H1 (cell line): ENCODE results near the gene PEX5L. TPM values are rescaled to one million over a fixed set of nuclear protein-coding genes. Genes with fewer than 3 reads are reported as not detected.

Experiments
- CTCF ChIA-PET: fragments of 300-600 bp; sonication (Branson Sonifier 250); formaldehyde crosslinking; loops from one replicate; lab custom pipeline; 2021; ENCODE audit not compliant: partially characterized antibody; lab: Charles Lee
- POLR2A ChIA-PET: fragments of 300-600 bp; sonication (Branson Sonifier 250); formaldehyde crosslinking; loops from one replicate; lab custom pipeline; 2021; ENCODE audit warnings: inconsistent platforms; ENCODE audit not compliant: partially characterized antibody; lab: Charles Lee
- DNase-seq, 2 experiments: peaks; one replicate each; pipeline versions ENCODE4 v3.0.0 to v3.0.0-alpha.2; 2010 to 2022; ENCODE audit warnings: low spot score in 2 of 2, low read depth in 1 of 2, mixed read lengths in 1 of 2
- FAIRE-seq: peaks from 2 replicates; lab custom pipeline; 2011; peaks lifted over from hg19 to GRCh38; lab: Jason Lieb, UNC
- H2AFZ ChIP-seq: 2 replicates; pipeline ENCODE4 v1.8.1; 2012; ENCODE audit warnings: low read length, inconsistent platforms
- H2AK5ac ChIP-seq: 2 replicates; pipeline ENCODE4 v1.6.1; 2013; ENCODE audit warnings: low read depth, low read length
- H2BK120ac ChIP-seq: replicated peaks from 2 replicates; pipeline ENCODE3; 2013; ENCODE audit warnings: low read depth, low read length, inconsistent platforms
- H2BK12ac ChIP-seq: 2 replicates; pipeline ENCODE4 v1.6.1; 2013; ENCODE audit warnings: low read depth, low read length
- H2BK15ac ChIP-seq: 2 replicates; pipeline ENCODE4 v1.6.1; 2013; ENCODE audit warnings: low read length
- H2BK20ac ChIP-seq: 2 replicates; pipeline ENCODE4 v1.6.1; 2013; ENCODE audit warnings: low read length
- H2BK5ac ChIP-seq: 2 replicates; pipeline ENCODE4 v1.6.1; 2013; ENCODE audit warnings: low read depth, low read length
- H3K14ac ChIP-seq: 2 replicates; pipeline ENCODE4 v1.6.1; 2013; ENCODE audit warnings: inconsistent platforms; ENCODE audit not compliant: insufficient read length
- H3K18ac ChIP-seq: 2 replicates; pipeline ENCODE4 v1.6.1; 2013; ENCODE audit warnings: low read length; ENCODE audit errors: extremely low read depth
- H3K23ac ChIP-seq: 2 replicates; pipeline ENCODE4 v1.6.1; 2013; ENCODE audit warnings: inconsistent platforms; ENCODE audit not compliant: insufficient read length
- H3K23me2 ChIP-seq: 2 replicates; pipeline ENCODE4 v1.6.1; 2013; ENCODE audit warnings: low read depth, low read length
- H3K27ac ChIP-seq: 2 replicates; pipeline ENCODE4 v1.6.1; 2011; ENCODE audit warnings: low read depth, low read length, inconsistent platforms
- H3K27me3 ChIP-seq, 4 experiments: replicated peaks in 1 of 4; 1 replicate in 1 of 4; 2 replicates in 3 of 4; pipeline versions ENCODE4 v1.6.1 to v1.8.1; 2011 to 2013; ENCODE audit warnings: low read length in 3 of 4, mild to moderate bottlenecking in 3 of 4, inconsistent platforms in 2 of 4, mixed read lengths in 2 of 4, moderate library complexity in 1 of 4; ENCODE audit not compliant: control insufficient read depth in 3 of 4, insufficient read depth in 3 of 4; ENCODE audit errors: extremely low read depth in 1 of 4
- H3K36me3 ChIP-seq, 4 experiments: 2 replicates each; pipeline versions ENCODE4 v1.6.1 to v1.8.1; 2011 to 2013; ENCODE audit warnings: mild to moderate bottlenecking in 4 of 4, low read length in 3 of 4, moderate library complexity in 2 of 4, control low read depth in 1 of 4, inconsistent platforms in 1 of 4; ENCODE audit not compliant: insufficient read depth in 4 of 4, control insufficient read depth in 2 of 4
- H3K4ac ChIP-seq: replicated peaks from 2 replicates; pipeline ENCODE3; 2013; ENCODE audit warnings: low read length, low read depth, mixed read lengths, inconsistent platforms; ENCODE audit not compliant: insufficient read length
- H3K4me1 ChIP-seq, 4 experiments: replicated peaks in 1 of 4; 1 replicate in 1 of 4; 2 replicates in 3 of 4; pipeline versions ENCODE4 v1.6.1 to v1.8.1; 2011 to 2013; ENCODE audit warnings: low read length in 3 of 4, inconsistent platforms in 2 of 4, mixed read lengths in 1 of 4; ENCODE audit not compliant: insufficient read depth in 4 of 4, control insufficient read depth in 3 of 4
- H3K4me2 ChIP-seq, 2 experiments: 2 replicates each; pipeline versions ENCODE4 v1.6.1 to v1.8.1; 2011 to 2013; ENCODE audit warnings: low read depth in 2 of 2, low read length in 2 of 2, control low read depth in 1 of 2, inconsistent platforms in 1 of 2, mild to moderate bottlenecking in 1 of 2; ENCODE audit not compliant: insufficient read depth in 1 of 2
- H3K4me3 ChIP-seq, 4 experiments: fragments of 200-600, 300-600 bp in 1 of 4; sonication (generic), shearing (Covaris generic), sonication (Bioruptor Twin) in 1 of 4; 2 replicates each; pipeline versions ENCODE4 v1.5.1 to v1.8.1; 2011 to 2016; ENCODE audit warnings: low read length in 4 of 4, low read depth in 3 of 4, control low read depth in 2 of 4, inconsistent platforms in 2 of 4, mild to moderate bottlenecking in 2 of 4, mixed read lengths in 1 of 4, moderate library complexity in 1 of 4; ENCODE audit not compliant: insufficient read depth in 2 of 4; ENCODE audit errors: extremely low read depth in 1 of 4
- H3K56ac ChIP-seq: replicated peaks from 2 replicates; pipeline ENCODE3; 2013; ENCODE audit warnings: low read depth, mild to moderate bottlenecking, mixed read lengths, low read length, inconsistent platforms; ENCODE audit not compliant: insufficient read length
- H3K79me1 ChIP-seq: 2 replicates; pipeline ENCODE4 v1.6.1; 2013; ENCODE audit warnings: low read depth, low read length, control low read depth
- H3K79me2 ChIP-seq, 2 experiments: 2 replicates each; pipeline versions ENCODE4 v1.6.1 to v1.8.1; 2012 to 2013; ENCODE audit warnings: low read length in 2 of 2, mild to moderate bottlenecking in 2 of 2, inconsistent platforms in 1 of 2; ENCODE audit not compliant: insufficient read depth in 2 of 2, control insufficient read depth in 1 of 2
- H3K9ac ChIP-seq, 4 experiments: replicated peaks in 1 of 4; 1 replicate in 1 of 4; 2 replicates in 3 of 4; pipeline versions ENCODE4 v1.6.1 to v1.8.1; 2011 to 2013; ENCODE audit warnings: low read depth in 3 of 4, low read length in 3 of 4, control low read depth in 2 of 4, mild to moderate bottlenecking in 2 of 4, moderate library complexity in 2 of 4, inconsistent platforms in 1 of 4; ENCODE audit errors: extremely low read depth in 1 of 4
- H3K9me3 ChIP-seq, 2 experiments: 2 replicates each; pipeline versions ENCODE4 v1.6.1 to v1.8.1; 2012 to 2013; ENCODE audit warnings: mild to moderate bottlenecking in 2 of 2, moderate library complexity in 2 of 2, control low read depth in 1 of 2, inconsistent platforms in 1 of 2, low read depth in 1 of 2, low read length in 1 of 2, mixed read lengths in 1 of 2; ENCODE audit not compliant: insufficient read depth in 2 of 2
- H4K20me1 ChIP-seq, 2 experiments: replicated peaks in 1 of 2; 2 replicates each; pipeline versions ENCODE3 to v1.8.1; 2011 to 2013; ENCODE audit warnings: inconsistent platforms in 2 of 2, low read length in 2 of 2, mild to moderate bottlenecking in 1 of 2; ENCODE audit not compliant: insufficient read depth in 2 of 2, control insufficient read depth in 1 of 2
- H4K5ac ChIP-seq: 2 replicates; pipeline ENCODE4 v1.6.1; 2013; ENCODE audit warnings: low read length, low read depth, mixed read lengths, inconsistent platforms; ENCODE audit not compliant: insufficient read length
- H4K8ac ChIP-seq: 2 replicates; pipeline ENCODE4 v1.8.0; 2013; ENCODE audit warnings: mild to moderate bottlenecking, moderate library complexity, low read length, inconsistent platforms; ENCODE audit not compliant: insufficient read depth; ENCODE audit errors: extremely low read depth
- H4K91ac ChIP-seq: replicated peaks from 2 replicates; pipeline ENCODE3; 2013; ENCODE audit warnings: low read length, mixed read lengths, inconsistent platforms; ENCODE audit not compliant: insufficient read length
- CBX8 ChIP-seq: fragments of 300-800, 300-1000 bp; sonication (generic); IDR thresholded peaks from 2 replicates; pipeline ENCODE4 v1.7.1; 2016; ENCODE audit warnings: low read depth, low read length, borderline replicate concordance
- JUND ChIP-seq: IDR thresholded peaks from 2 replicates; pipeline ENCODE4 v1.6.1; 2011; ENCODE audit warnings: mild to moderate bottlenecking, improper control_type of control experiment, low read length
- KDM5A ChIP-seq: fragments of 200-600 bp; IDR thresholded peaks from 2 replicates; pipeline ENCODE4 v1.7.1; 2012; ENCODE audit warnings: mild to moderate bottlenecking, low read length, inconsistent platforms, mixed read lengths
- POLR2A ChIP-seq, 2 experiments: IDR thresholded peaks; 1 replicate in 1 of 2; 2 replicates in 1 of 2; pipeline ENCODE4 v1.6.1; 2011; ENCODE audit warnings: low read depth in 2 of 2, low read length in 2 of 2, mild to moderate bottlenecking in 2 of 2; ENCODE audit errors: control extremely low read depth in 1 of 2
- TBP ChIP-seq: IDR thresholded peaks from 2 replicates; pipeline ENCODE4 v1.6.1; 2011; ENCODE audit warnings: low read depth, low read length, improper control_type of control experiment
- WGBS, 2 experiments: shearing (Covaris generic) in 1 of 2; methylation state at CpG; one replicate each; pipeline versions ENCODE4 v1.1.6 to v1.1.7; 2013 to 2015; ENCODE audit warnings: low lambda C conversion rate in 2 of 2, mixed read lengths in 2 of 2, inconsistent platforms in 1 of 2, low coverage in 1 of 2, missing lambda C conversion rate in 1 of 2; ENCODE audit not compliant: insufficient replicate concordance in 2 of 2, insufficient coverage in 1 of 2, insufficient read length in 1 of 2; ENCODE audit errors: extremely low coverage in 1 of 2, missing lambda C conversion rate in 1 of 2; 5-methylcytosine and 5-hydroxymethylcytosine counted together
- polyA plus RNA-seq, 7 experiments: library from polyadenylated mRNA; depleted of rRNA in 3 of 7; stranded (reverse) in 5 of 7; unstranded in 2 of 7; fragments of >200 nt in 5 of 7; fragments of 200-250 nt in 2 of 7; gene quantifications; 1 replicate in 5 of 7; 2 replicates in 1 of 7; 4 replicates in 1 of 7; pipeline versions ENCODE4 v1.2.1 to v1.2.3, GENCODE V29; 2011 to 2013; ENCODE audit warnings: missing spikeins in 2 of 7, mixed read lengths in 2 of 7
- total RNA-seq: library from RNA; stranded (reverse); fragmentation: NEBNext Ultra II Directional; extraction: Animal tissue kit (Norgen Biotek cat#: 25700); gene quantifications from 2 replicates; pipeline ENCODE4 v1.2.1, GENCODE V29; 2021
- TF ChIP-seq, protein P1 (sequence below): IDR thresholded peaks from 2 replicates; pipeline ENCODE4 v1.6.1; 2012; ENCODE audit warnings: inconsistent platforms

Gene PEX5L
- total and polyA plus RNA-seq, 2 of the 8 experiments (the other 6 are each of a cell fraction or from before 2014, with no cell fraction given), result 0.80 to 4.2 TPM

GRCh38 chr3:179897231-179897630 lies 139.5 kb downstream of the PEX5L start:
- FAIRE-seq, result no peak

More at GRCh38 chr3:179897231-179897630, 139.5 kb downstream of the PEX5L start:
- POLR2A ChIA-PET, result interaction anchor here (1.1 kb wide), 1 partner anchor 10 kb away, joined by 3 read pairs; no protein-coding TSS in a partner anchor
- Histone ChIP-seq H4K5ac (no peak overlapping the region), H3K23me2 (no peaks in the 10 kb centered on the region), H2BK12ac (no peak overlapping the region), H2BK15ac (no peak overlapping the region), H3K9ac (no peak overlapping the region), H2BK20ac (no peak overlapping the region), H3K79me1 (no peaks in the 10 kb centered on the region), H4K91ac (no peak overlapping the region), H3K18ac (no peak overlapping the region), H3K4me2 (no peak overlapping the region), H3K27me3 (no peaks in the 10 kb centered on the region), H3K56ac (no peak overlapping the region), H2AK5ac (no peak overlapping the region), H3K79me2 (no peaks in the 10 kb centered on the region)
- CTCF ChIA-PET, result no interaction called here
- TF ChIP-seq KDM5A (no peak), JUND (no peak), CBX8 (no peak), POLR2A (IDR thresholded peaks at IDR 0.05; ENCODE audit: control extremely low read depth in 1 of 2, low read depth in 2 of 2, low read length in 2 of 2) (no peak), TBP (no peak)
- TF ChIP-seq, protein P1, sequence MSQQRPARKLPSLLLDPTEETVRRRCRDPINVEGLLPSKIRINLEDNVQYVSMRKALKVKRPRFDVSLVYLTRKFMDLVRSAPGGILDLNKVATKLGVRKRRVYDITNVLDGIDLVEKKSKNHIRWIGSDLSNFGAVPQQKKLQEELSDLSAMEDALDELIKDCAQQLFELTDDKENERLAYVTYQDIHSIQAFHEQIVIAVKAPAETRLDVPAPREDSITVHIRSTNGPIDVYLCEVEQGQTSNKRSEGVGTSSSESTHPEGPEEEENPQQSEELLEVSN, result no peak
- TF ChIP-seq, all 59 proteins: peak for 0
- Histone ChIP-seq H3K27ac (no peak overlapping the region), H2BK5ac (no peak overlapping the region), H4K8ac (no peak overlapping the region), H3K23ac (no peak overlapping the region), H4K20me1 (no peaks in the 10 kb centered on the region), H3K36me3 (no peaks in the 10 kb centered on the region), H2BK120ac (no peak overlapping the region), H3K4me3 (no peak overlapping the region), H3K9me3 (no peaks in the 10 kb centered on the region), H3K4me1 (no peaks in the 10 kb centered on the region), H3K4ac (no peak overlapping the region), H2AFZ (no peak overlapping the region), H3K14ac (no peak overlapping the region)
- no peak for DNase-seq
- 90% methylated on average over 4 of the region's 4 CpGs; no CpG with 5 or more reads in 1 of the 2 experiments for WGBS, 2 experiments
